GM12801 (cell line): Measurements from ENCODE around the gene STARD10.

Experiments
- CTCF ChIP-seq: IDR thresholded peaks from one replicate; pipeline ENCODE4 v1.5.1; 2011; ENCODE audit warnings: control low read depth; ENCODE audit not compliant: insufficient read length; ENCODE audit errors: extremely low read depth

Gene STARD10

GRCh38 chr11:72784662-72785061 is 9.2 kb downstream of the STARD10 start:
- no peak for TF ChIP-seq CTCF

GRCh38 chr11:72783144-72783905 is 10.5 kb downstream of the STARD10 start:
- TF ChIP-seq CTCF = no peak

GRCh38 chr11:72782081-72782920 is 11.5 kb downstream of the STARD10 start:
- TF ChIP-seq CTCF = no peak

- TF ChIP-seq CTCF = no peak
These were observed 12.3 kb downstream of the STARD10 start for GRCh38 chr11:72781313-72782080.

GRCh38 chr11:72781063-72781312 is 12.9 kb downstream of the STARD10 start:
- TF ChIP-seq CTCF = no peak

- TF ChIP-seq CTCF = no peak
These were observed 13.4 kb downstream of the STARD10 start for GRCh38 chr11:72780296-72781062.

- no peak for TF ChIP-seq CTCF
These were observed 14.2 kb downstream of the STARD10 start for GRCh38 chr11:72779495-72780128.
